Loucy (cell line): ENCODE results near the gene GSAP.

Experiments
- H2AFZ ChIP-seq: fragments of 200-600 bp; sonication (generic); 2 replicates; pipeline ENCODE4 v1.6.0; 2016; ENCODE audit warnings: antibody characterized with exemption, mild to moderate bottlenecking, low read length, moderate library complexity
- H3F3A ChIP-seq: fragments of 200-600 bp; 2 replicates; pipeline ENCODE4 v1.6.0; 2016; ENCODE audit warnings: antibody characterized with exemption, low read depth, mild to moderate bottlenecking
- H3K27me3 ChIP-seq: fragments of 200-600 bp; sonication (generic); 2 replicates; pipeline ENCODE4 v1.6.1; 2014; ENCODE audit warnings: low read length, mild to moderate bottlenecking; ENCODE audit not compliant: insufficient read depth, poor library complexity, severe bottlenecking
- H3K36me3 ChIP-seq: fragments of 200-600 bp; sonication (generic); 2 replicates; pipeline ENCODE4 v1.6.1; 2016; ENCODE audit warnings: low read length; ENCODE audit not compliant: insufficient read depth
- H3K4me1 ChIP-seq: fragments of 200-600 bp; sonication (generic); 2 replicates; pipeline ENCODE4 v1.5.1; 2014; ENCODE audit warnings: low read length, mild to moderate bottlenecking; ENCODE audit not compliant: insufficient read depth, poor library complexity, severe bottlenecking
- H3K4me2 ChIP-seq: fragments of 200-600 bp; sonication (generic); 2 replicates; pipeline ENCODE4 v1.6.0; 2014; ENCODE audit warnings: antibody characterized with exemption, low read length, low read depth, mild to moderate bottlenecking; ENCODE audit not compliant: poor library complexity, severe bottlenecking
- H3K4me3 ChIP-seq: fragments of 200-600 bp; sonication (generic); 2 replicates; pipeline ENCODE4 v1.5.1; 2014; ENCODE audit warnings: low read length, mild to moderate bottlenecking, mixed read lengths; ENCODE audit not compliant: poor library complexity, severe bottlenecking
- H3K79me2 ChIP-seq: fragments of 200-600 bp; sonication (generic); 2 replicates; pipeline ENCODE4 v1.6.1; 2014; ENCODE audit warnings: low read length; ENCODE audit not compliant: insufficient read depth
- H3K9ac ChIP-seq: fragments of 200-600 bp; sonication (generic); 2 replicates; pipeline ENCODE4 v1.6.0; 2014; ENCODE audit warnings: mild to moderate bottlenecking, low read depth, low read length, moderate library complexity; ENCODE audit not compliant: poor library complexity, severe bottlenecking
- H3K9me2 ChIP-seq: fragments of 200-600 bp; sonication (generic); replicated peaks from 2 replicates; pipeline ENCODE4 v1.6.1; 2016; ENCODE audit warnings: low read depth, low read length, mixed read lengths
- H3K9me3 ChIP-seq: fragments of 200-600 bp; sonication (generic); 2 replicates; pipeline ENCODE4 v1.6.1; 2014; ENCODE audit warnings: mild to moderate bottlenecking, antibody characterized with exemption, low read length, low read depth; ENCODE audit not compliant: insufficient read depth
- H4K20me1 ChIP-seq: fragments of 200-600 bp; sonication (generic); 2 replicates; pipeline ENCODE4 v1.6.0; 2014; ENCODE audit warnings: antibody characterized with exemption, low read length, mild to moderate bottlenecking; ENCODE audit not compliant: insufficient read depth, poor library complexity, severe bottlenecking
- CTCF ChIP-seq: fragments of 200-600 bp; sonication (generic); conservative IDR thresholded peaks from 2 replicates; pipeline ENCODE4 v1.5.1; 2014; ENCODE audit warnings: mild to moderate bottlenecking, antibody characterized with exemption, low read length
- EZH2phosphoT487 ChIP-seq: fragments of 200-600 bp; IDR thresholded peaks from 2 replicates; pipeline ENCODE4 v1.6.1; 2018; ENCODE audit warnings: antibody characterized with exemption, mild to moderate bottlenecking, moderate library complexity, borderline replicate concordance

Gene GSAP

GRCh38 chr7:77426052-77426404 lies 9.9 kb upstream of the GSAP start:
- Histone ChIP-seq H3F3A (no peaks in the 10 kb centered on the region), H3K9ac (no peak overlapping the region), H3K27me3 (no peaks in the 10 kb centered on the region), H3K36me3 (no peaks in the 10 kb centered on the region), H3K4me2 (no peak overlapping the region), H3K79me2 (no peaks in the 10 kb centered on the region), H3K9me2 (no peaks in the 10 kb centered on the region), H4K20me1 (no peaks in the 10 kb centered on the region), H3K4me3 (no peak overlapping the region), H3K9me3 (no peaks in the 10 kb centered on the region), H3K4me1 (peaks cover 9% of the 10 kb centered on the region), H2AFZ (no peak overlapping the region)
- no peak for TF ChIP-seq EZH2phosphoT487
- no peak for TF ChIP-seq CTCF

GRCh38 chr7:77425101-77426051 lies 9.2 kb upstream of the GSAP start:
- H3K4me1 ChIP-seq: peaks cover 9% of the 10 kb centered on the region
- H3K4me2 ChIP-seq: no peak overlapping the region
- no peak overlapping the region for H3K9ac ChIP-seq
- H3F3A ChIP-seq: no peaks in the 10 kb centered on the region
- no peaks in the 10 kb centered on the region for H3K36me3 ChIP-seq
- no peaks in the 10 kb centered on the region for H3K9me2 ChIP-seq
- H3K4me3 ChIP-seq: no peak overlapping the region
- no peak for TF ChIP-seq EZH2phosphoT487
- no peak for TF ChIP-seq CTCF
- H3K79me2 ChIP-seq: no peaks in the 10 kb centered on the region
- no peaks in the 10 kb centered on the region for H3K9me3 ChIP-seq
- no peaks in the 10 kb centered on the region for H4K20me1 ChIP-seq
- H2AFZ ChIP-seq: no peak overlapping the region
- H3K27me3 ChIP-seq: no peaks in the 10 kb centered on the region

- no peaks in the 10 kb centered on the region for H3K79me2 ChIP-seq
- no peak for TF ChIP-seq CTCF
- TF ChIP-seq EZH2phosphoT487: no peak
- no peaks in the 10 kb centered on the region for H3F3A ChIP-seq
- no peak overlapping the region for H2AFZ ChIP-seq
- no peaks in the 10 kb centered on the region for H4K20me1 ChIP-seq
- no peaks in the 10 kb centered on the region for H3K27me3 ChIP-seq
- no peaks in the 10 kb centered on the region for H3K9me3 ChIP-seq
- no peak overlapping the region for H3K4me2 ChIP-seq
- H3K9ac ChIP-seq: no peak overlapping the region
- H3K9me2 ChIP-seq: no peaks in the 10 kb centered on the region
- H3K4me3 ChIP-seq: no peak overlapping the region
- H3K4me1 ChIP-seq: peaks cover 1% of the 10 kb centered on the region
- no peaks in the 10 kb centered on the region for H3K36me3 ChIP-seq
These were observed 6.4 kb upstream of the GSAP start for GRCh38 chr7:77422500-77422899.
